GM12878 (cell line): ENCODE measurements around the gene DNAJC16. TPM values are rescaled to one million over a fixed set of nuclear protein-coding genes. Genes with fewer than 3 reads are reported as not detected.

Experiments used
- ATF7 ChIP-seq: fragments of 450-650 bp; IDR thresholded peaks from 2 replicates; pipeline ENCODE4 v1.6.1; 2016; ENCODE audit warnings: low read depth, mild to moderate bottlenecking
- CHD4 ChIP-seq: fragments of 200-600 bp; sonication (generic); IDR thresholded peaks from 2 replicates; pipeline ENCODE4 v1.6.1; 2016; ENCODE audit warnings: mild to moderate bottlenecking
- E2F8 ChIP-seq: fragments of 450-650 bp; IDR thresholded peaks from 2 replicates; pipeline ENCODE4 v1.6.1; 2018; ENCODE audit warnings: mild to moderate bottlenecking, low read depth, moderate library complexity; ENCODE audit not compliant: partially characterized antibody
- E4F1 ChIP-seq: fragments of 450-650 bp; IDR thresholded peaks from 2 replicates; pipeline ENCODE4 v1.6.1; 2018; ENCODE audit warnings: borderline replicate concordance, mild to moderate bottlenecking; ENCODE audit not compliant: partially characterized antibody
- HDGF ChIP-seq: fragments of 450-650 bp; IDR thresholded peaks from 2 replicates; pipeline ENCODE4 v1.6.1; 2016; ENCODE audit warnings: antibody characterized with exemption
- POLR2A ChIP-seq: IDR thresholded peaks from 2 replicates; pipeline ENCODE4 v1.6.1; 2011; ENCODE audit warnings: low read depth, mild to moderate bottlenecking, low read length
- RAD51 ChIP-seq: fragments of 450-650 bp; IDR thresholded peaks from 2 replicates; pipeline ENCODE4 v1.6.1; 2016; ENCODE audit warnings: moderate library complexity, mild to moderate bottlenecking, inconsistent platforms
- SIN3A ChIP-seq: IDR thresholded peaks from 2 replicates; pipeline ENCODE4 v1.6.1; 2012; ENCODE audit warnings: low read depth, low read length, improper control_type of control experiment
- SP1 ChIP-seq: IDR thresholded peaks from one replicate; pipeline ENCODE4 v1.6.1; 2011; ENCODE audit warnings: low read depth, low read length
- polyA plus RNA-seq, 11 experiments: library from polyadenylated mRNA; depleted of rRNA in 4 of 11; unstranded in 6 of 11; stranded (reverse) in 5 of 11; fragments of >200 nt; fragmentation: Nextera tagmentation in 4 of 11; fragmentation: Illumina TruSeq in 1 of 11; extraction: Ambion mirVana in 4 of 11; extraction: Trizol in 1 of 11; gene quantifications; 1 replicate in 1 of 11; 2 replicates in 10 of 11; pipeline versions ENCODE4 v1.2.1 to v1.2.3, GENCODE V29; 2011 to 2016; ENCODE audit warnings: inconsistent platforms in 2 of 11, missing spikeins in 2 of 11, low read depth in 1 of 11
- total RNA-seq, 4 experiments: library from RNA; depleted of rRNA in 3 of 4; stranded (reverse); fragments of >200 nt in 3 of 4; fragmentation: Illumina TruSeq in 1 of 4; extraction: Trizol in 1 of 4; gene quantifications; 2 replicates each; pipeline versions ENCODE4 v1.2.1 to v1.2.3, GENCODE V29; 2013 to 2021

Gene DNAJC16
- total and polyA plus RNA-seq, 10 of the 15 experiments (the other 5 are each of a cell fraction or from before 2014, with no cell fraction given): 2.4 to 12.7 (median 7.8) TPM

GRCh38 chr1:15617173-15618076 is 90.8 kb downstream of the DNAJC16 start, which contains the start of gene DDI2 (continued):
- TF ChIP-seq E2F8: no peak
- TF ChIP-seq CHD4: no peak
- peak; percentile 27 for TF ChIP-seq SP1
- no peak for TF ChIP-seq ATF7
- 0 out of 2 replicates have a peak, but pooled peaks have one; percentile 29 for TF ChIP-seq SIN3A
- peak; percentile 98 for TF ChIP-seq E4F1
- TF ChIP-seq RAD51: no peak
- TF ChIP-seq POLR2A: peak; percentile 95
- TF ChIP-seq HDGF: peak; percentile 32; the same call in 1 of the 2 replicates
